Left lung (tissue), 10 donors: ENCODE data around the gene LIMS3. TPM values are rescaled to one million over a fixed set of nuclear protein-coding genes. Genes with fewer than 3 reads are reported as not detected.
A peak's percentile ranks its signal among the peaks of the same experiment; 100 is the strongest.
"Not testable (repeated sequence)": the region's sequence is repeated elsewhere in the genome, so short reads cannot be mapped to it uniquely, and the experiment has no call there.

Experiments used
- ATAC-seq: fragments of 200-7000 bp; cut with Tn5 transposase; one replicate; pipeline ENCODE4 v1.9.1; 2020; ENCODE audit warnings: moderate library complexity
- DNase-seq, 4 donors: peaks; one replicate each; pipeline ENCODE4 v3.0.0-alpha.2; 2013 to 2020
- H3K27ac ChIP-seq, 2 donors: fragments of 200-600 bp; sonication (generic) in 1 of 2; one replicate each; pipeline versions ENCODE4 v1.5.0 to v1.8.0; 2020 to 2021
- H3K27me3 ChIP-seq, 2 donors: fragments of 200-600 bp; sonication (generic) in 1 of 2; one replicate each; pipeline versions ENCODE4 v1.5.0 to v1.8.0; 2020 to 2021
- H3K36me3 ChIP-seq, 2 donors: fragments of 200-600 bp; sonication (generic) in 1 of 2; one replicate each; pipeline versions ENCODE4 v1.5.0 to v1.8.0; 2020 to 2021
- H3K4me1 ChIP-seq, 2 donors: fragments of 200-600 bp; one replicate each; pipeline ENCODE4 v1.8.0; 2021
- H3K4me3 ChIP-seq, 2 donors: fragments of 200-600 bp; sonication (generic) in 1 of 2; one replicate each; pipeline versions ENCODE4 v1.5.0 to v1.8.0; 2020 to 2021; ENCODE audit warnings: mild to moderate bottlenecking in 1 of 2
- H3K9me3 ChIP-seq, 2 donors: fragments of 200-600 bp; sonication (generic) in 1 of 2; one replicate each; pipeline versions ENCODE4 v1.5.0 to v1.8.0; 2020 to 2021
- intact Hi-C, 2 donors: fragments of 100-400 bp; cut with DNase I; formaldehyde crosslinking; loops; one replicate each; pipeline versions ENCODE4 v1.11.2 to v1.14.2; 2022
- polyA plus RNA-seq, 6 donors: library from polyadenylated mRNA; unstranded; fragments of 120-200 nt; gene quantifications; one replicate each; pipeline ENCODE4 v1.2.1, GENCODE V29; 2013; ENCODE audit not compliant: insufficient read length in 6 of 6
- total RNA-seq, 2 donors: library from RNA; stranded (reverse); fragmentation: NEBNext Ultra II Directional; extraction: Animal tissue kit (Norgen Biotek cat#: 25700); gene quantifications; one replicate each; pipeline ENCODE4 v1.2.1, GENCODE V29; 2021
- donor health status: DM: no; HTN: yes; CAD: no.
- donor health status: DM: no; HTN: no; CAD: no.

The LIMS3 gene
- total and polyA plus RNA-seq, 8 donors: 1.5 to 4.7 (median 3.1) TPM

DNA sequence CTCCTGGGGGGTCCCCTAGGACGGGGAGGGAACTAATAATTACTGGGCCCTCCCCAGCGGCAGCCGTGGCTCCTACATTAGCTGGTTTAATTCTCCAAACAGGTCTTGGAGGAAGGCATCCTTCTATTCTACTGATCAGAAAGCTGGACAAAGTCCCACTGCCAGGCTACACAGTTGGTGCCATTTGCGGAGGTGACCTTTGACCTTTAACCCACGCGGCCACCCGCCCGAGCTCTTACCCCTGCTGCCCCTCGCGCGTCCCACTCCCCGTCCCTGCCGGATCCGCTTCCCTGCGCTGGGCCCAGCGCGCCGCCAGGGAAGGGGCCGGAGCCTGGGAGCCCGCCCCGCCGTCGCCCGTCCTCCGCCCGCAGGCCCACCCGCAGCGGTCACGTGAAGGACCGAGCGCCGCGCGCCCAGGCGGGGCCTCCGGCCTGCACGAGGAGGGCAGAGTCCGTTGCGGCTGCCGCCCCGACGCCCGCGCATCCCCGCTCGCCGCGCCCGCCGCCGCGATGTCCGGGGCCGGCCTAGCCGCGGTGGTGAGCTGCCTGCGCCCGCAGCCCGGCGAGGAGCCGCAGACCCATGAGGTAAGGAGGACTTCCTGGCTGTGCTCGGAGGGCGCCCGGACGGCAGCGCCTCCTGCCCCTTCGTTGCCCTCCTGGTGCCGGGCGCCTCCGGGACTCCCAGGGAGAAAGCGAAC is 48.9 kb downstream of the LIMS3 start:
- H3K9me3 ChIP-seq, DNase-seq, H3K27me3 ChIP-seq, H3K4me3 ChIP-seq, H3K36me3 ChIP-seq, intact Hi-C loops, H3K27ac ChIP-seq, H3K4me1 ChIP-seq: not testable (repeated sequence)
- ATAC-seq: peak; percentile 62

- H3K27ac ChIP-seq, H3K36me3 ChIP-seq, H3K4me3 ChIP-seq, H3K4me1 ChIP-seq, DNase-seq, intact Hi-C loops, H3K27me3 ChIP-seq, H3K9me3 ChIP-seq: not testable (repeated sequence)
- peak; percentile 15 for ATAC-seq
Observed at GRCh38 chr2:109947959-109948520, 49.6 kb downstream of the LIMS3 start.

GRCh38 chr2:109950146-109950843 is 51.8 kb downstream of the LIMS3 start:
- ATAC-seq, H3K27ac ChIP-seq, H3K36me3 ChIP-seq, DNase-seq, H3K9me3 ChIP-seq, H3K4me1 ChIP-seq, H3K4me3 ChIP-seq, H3K27me3 ChIP-seq, intact Hi-C loops: not testable (repeated sequence)

DNA sequence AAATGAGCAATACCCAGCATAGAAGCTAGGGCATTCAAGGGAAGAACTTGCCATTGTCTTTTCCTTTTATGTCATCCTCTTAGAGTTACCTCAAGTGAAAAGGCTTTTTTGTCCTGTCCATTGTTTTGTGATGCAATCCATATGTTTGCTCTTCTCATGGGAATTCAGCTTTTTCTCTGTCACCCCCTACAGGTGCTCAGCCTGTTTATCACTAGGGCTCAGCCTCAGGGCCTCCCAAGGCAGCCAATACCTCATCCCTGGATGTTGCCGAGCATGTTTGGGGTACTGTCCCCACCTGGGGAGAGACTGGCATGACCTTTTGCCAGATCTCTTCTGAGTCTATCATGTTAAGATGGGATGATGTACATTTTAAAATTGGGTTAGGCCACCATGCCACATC is 65.5 kb downstream of the LIMS3 start:
- DNase-seq, H3K27ac ChIP-seq, H3K27me3 ChIP-seq, H3K9me3 ChIP-seq, H3K4me1 ChIP-seq, H3K4me3 ChIP-seq, H3K36me3 ChIP-seq, intact Hi-C loops, ATAC-seq: not testable (repeated sequence)

DNA sequence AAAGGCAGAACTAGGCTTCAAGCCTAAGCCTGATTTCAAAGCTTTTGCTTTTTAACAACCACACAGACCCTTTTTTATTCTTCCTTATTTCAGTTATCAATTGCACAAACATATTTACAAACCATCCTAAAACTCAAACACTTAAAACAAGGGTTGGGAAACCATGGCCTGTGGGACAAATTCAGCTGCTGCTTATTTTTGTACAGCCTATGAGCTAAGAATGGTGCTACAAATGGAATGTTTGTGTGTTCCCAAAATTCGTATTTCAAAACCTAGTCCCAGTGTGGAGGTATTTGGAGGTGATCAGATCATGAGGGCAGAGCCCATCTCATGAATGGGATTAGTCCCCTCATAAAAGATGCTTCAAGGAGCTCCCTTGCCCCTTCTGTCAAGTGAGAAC is 67.0 kb downstream of the LIMS3 start:
- H3K4me3 ChIP-seq, intact Hi-C loops, H3K27me3 ChIP-seq, ATAC-seq, DNase-seq, H3K36me3 ChIP-seq, H3K27ac ChIP-seq, H3K4me1 ChIP-seq, H3K9me3 ChIP-seq: not testable (repeated sequence)

GRCh38 chr2:109966107-109966736 is 67.7 kb downstream of the LIMS3 start:
- ATAC-seq, H3K4me3 ChIP-seq, H3K4me1 ChIP-seq: not testable (repeated sequence)

DNA sequence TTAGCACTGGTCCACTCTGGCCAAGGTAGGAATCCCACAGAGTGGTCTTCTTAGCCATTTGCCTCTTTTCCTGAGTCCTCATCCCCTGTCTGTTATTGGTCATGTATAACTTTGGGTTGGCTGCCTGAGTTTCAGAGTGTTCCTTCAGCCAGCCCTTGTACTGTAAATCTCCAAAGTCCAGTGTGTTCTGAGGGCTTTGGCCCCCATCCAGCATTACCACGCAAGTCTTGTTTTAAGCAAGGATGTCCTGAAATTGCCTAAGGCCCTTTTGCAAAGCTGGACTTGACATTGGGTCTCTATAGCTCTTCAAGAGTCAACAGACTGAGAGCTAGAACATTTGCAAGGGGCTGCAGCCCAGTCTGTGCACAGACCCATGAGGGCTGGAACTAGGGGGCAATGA is 68.4 kb downstream of the LIMS3 start:
- H3K4me3 ChIP-seq, H3K9me3 ChIP-seq, H3K27me3 ChIP-seq, H3K27ac ChIP-seq, intact Hi-C loops, H3K4me1 ChIP-seq, DNase-seq, ATAC-seq, H3K36me3 ChIP-seq: not testable (repeated sequence)

More at GRCh38 chr2:109966107-109966736, 67.7 kb downstream of the LIMS3 start:
- DNase-seq, H3K27me3 ChIP-seq, H3K9me3 ChIP-seq, H3K27ac ChIP-seq, H3K36me3 ChIP-seq, intact Hi-C loops: not testable (repeated sequence)

- H3K27ac ChIP-seq, intact Hi-C loops, H3K9me3 ChIP-seq, H3K36me3 ChIP-seq, H3K4me1 ChIP-seq, H3K4me3 ChIP-seq, DNase-seq, H3K27me3 ChIP-seq: not testable (repeated sequence)
- peak; percentile 87 for ATAC-seq
Observed at GRCh38 chr2:109969864-109970263, 71.4 kb downstream of the LIMS3 start.

- H3K4me3 ChIP-seq, H3K27me3 ChIP-seq, H3K4me1 ChIP-seq, ATAC-seq, DNase-seq, H3K36me3 ChIP-seq, intact Hi-C loops, H3K9me3 ChIP-seq, H3K27ac ChIP-seq: not testable (repeated sequence)
Observed at GRCh38 chr2:109971710-109972109, 73.2 kb downstream of the LIMS3 start.

Other genes starting within 250 kb of the LIMS3 start
- gene RGPD5, start 104.4 kb upstream of the LIMS3 start, total RNA-seq: 10 to 100 TPM; 39.8 to 52.1 TPM
- 10 to 100 TPM; 12.4 to 22.6 (median 18.5) TPM for gene RGPD5, start 104.4 kb upstream of the LIMS3 start, polyA plus RNA-seq
- gene MALL, start 217.1 kb downstream of the LIMS3 start, total RNA-seq: 100 to 1,000 TPM; 105 to 288 TPM
- 10 to 100 TPM; 29.3 to 54.1 (median 44.9) TPM for gene MALL, start 217.1 kb downstream of the LIMS3 start, polyA plus RNA-seq